Fibroblast of villous mesenchyme (primary cell): ENCODE data around the gene ARRDC3. TPM values are rescaled to one million over a fixed set of nuclear protein-coding genes. Genes with fewer than 3 reads are reported as not detected.

Experiments used
- DNase-seq: peaks from one replicate; pipeline ENCODE4 v3.0.0-alpha.2; 2010; ENCODE audit warnings: low read depth
- H3K4me3 ChIP-seq: 2 replicates; pipeline ENCODE4 v1.5.1; 2011; ENCODE audit warnings: low read depth, mild to moderate bottlenecking, low read length
- total RNA-seq: library from RNA; depleted of rRNA; stranded (reverse); fragments of >200 nt; gene quantifications from 2 replicates; pipeline ENCODE4 v1.2.3, GENCODE V29; 2012
- TF ChIP-seq, protein P1 (sequence below): IDR thresholded peaks from 2 replicates; pipeline ENCODE4 v1.5.1; 2012; ENCODE audit warnings: low read depth, mild to moderate bottlenecking, low read length; ENCODE audit not compliant: insufficient read depth

Gene ARRDC3
- total RNA-seq, 1 donor = 56.6 TPM

DNA sequence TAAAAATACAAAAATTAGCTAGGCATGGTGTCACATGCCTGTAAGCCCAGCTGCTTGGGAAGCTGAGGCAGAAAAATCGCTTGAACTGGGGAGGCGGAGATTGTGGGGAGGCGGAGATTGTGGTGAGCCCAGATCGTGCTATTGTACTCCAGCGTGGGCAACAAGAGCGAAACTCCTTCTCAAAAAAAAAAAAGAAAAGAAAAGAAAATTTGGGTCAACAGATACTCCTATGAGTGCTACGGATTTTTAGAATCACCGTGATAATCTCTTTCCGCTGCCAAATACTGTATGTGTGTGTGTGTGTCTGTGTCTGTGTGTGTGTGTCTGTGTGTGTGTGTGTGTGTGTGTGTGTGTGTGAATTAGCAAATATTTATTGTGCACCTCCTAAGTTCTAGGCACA, 64.4 kb downstream of the ARRDC3 start:
- no peak for DNase-seq
- TF ChIP-seq, protein P1, sequence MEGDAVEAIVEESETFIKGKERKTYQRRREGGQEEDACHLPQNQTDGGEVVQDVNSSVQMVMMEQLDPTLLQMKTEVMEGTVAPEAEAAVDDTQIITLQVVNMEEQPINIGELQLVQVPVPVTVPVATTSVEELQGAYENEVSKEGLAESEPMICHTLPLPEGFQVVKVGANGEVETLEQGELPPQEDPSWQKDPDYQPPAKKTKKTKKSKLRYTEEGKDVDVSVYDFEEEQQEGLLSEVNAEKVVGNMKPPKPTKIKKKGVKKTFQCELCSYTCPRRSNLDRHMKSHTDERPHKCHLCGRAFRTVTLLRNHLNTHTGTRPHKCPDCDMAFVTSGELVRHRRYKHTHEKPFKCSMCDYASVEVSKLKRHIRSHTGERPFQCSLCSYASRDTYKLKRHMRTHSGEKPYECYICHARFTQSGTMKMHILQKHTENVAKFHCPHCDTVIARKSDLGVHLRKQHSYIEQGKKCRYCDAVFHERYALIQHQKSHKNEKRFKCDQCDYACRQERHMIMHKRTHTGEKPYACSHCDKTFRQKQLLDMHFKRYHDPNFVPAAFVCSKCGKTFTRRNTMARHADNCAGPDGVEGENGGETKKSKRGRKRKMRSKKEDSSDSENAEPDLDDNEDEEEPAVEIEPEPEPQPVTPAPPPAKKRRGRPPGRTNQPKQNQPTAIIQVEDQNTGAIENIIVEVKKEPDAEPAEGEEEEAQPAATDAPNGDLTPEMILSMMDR = no peak
- H3K4me3 ChIP-seq = no peak overlapping the region
